PFSK-1 (cell line): ENCODE measurements around the gene CCNYL1.

ENCODE experiments used
- FOXP2 ChIP-seq: optimal IDR thresholded peaks from 2 replicates; pipeline ENCODE3; 2011; ENCODE audit warnings: borderline replicate concordance, control low read depth, inconsistent platforms; ENCODE audit not compliant: insufficient read depth; ENCODE audit errors: extremely low read length, extremely low read depth
- POLR2AphosphoS5 ChIP-seq: IDR thresholded peaks from 2 replicates; pipeline ENCODE4 v1.6.1; 2012; ENCODE audit warnings: low read depth, mild to moderate bottlenecking, control low read depth, low read length, moderate library complexity
- SIN3A ChIP-seq: IDR thresholded peaks from 2 replicates; pipeline ENCODE4 v1.6.1; 2012; ENCODE audit warnings: mild to moderate bottlenecking, low read length, moderate library complexity, borderline replicate concordance; ENCODE audit not compliant: insufficient read depth
- TAF1 ChIP-seq: IDR thresholded peaks from 2 replicates; pipeline ENCODE4 v1.6.1; 2012; ENCODE audit warnings: low read length, control low read depth, borderline replicate concordance; ENCODE audit not compliant: insufficient read depth
- TF ChIP-seq, protein P1 (sequence below), 2 experiments: IDR thresholded peaks; 2 replicates each; pipeline versions ENCODE4 v1.6.1 to v1.8.0; 2011 to 2012; ENCODE audit warnings: low read depth in 2 of 2, low read length in 2 of 2, control low read depth in 1 of 2, inconsistent platforms in 1 of 2, mild to moderate bottlenecking in 1 of 2, moderate library complexity in 1 of 2; ENCODE audit not compliant: insufficient read depth in 1 of 2

Gene CCNYL1

DNA sequence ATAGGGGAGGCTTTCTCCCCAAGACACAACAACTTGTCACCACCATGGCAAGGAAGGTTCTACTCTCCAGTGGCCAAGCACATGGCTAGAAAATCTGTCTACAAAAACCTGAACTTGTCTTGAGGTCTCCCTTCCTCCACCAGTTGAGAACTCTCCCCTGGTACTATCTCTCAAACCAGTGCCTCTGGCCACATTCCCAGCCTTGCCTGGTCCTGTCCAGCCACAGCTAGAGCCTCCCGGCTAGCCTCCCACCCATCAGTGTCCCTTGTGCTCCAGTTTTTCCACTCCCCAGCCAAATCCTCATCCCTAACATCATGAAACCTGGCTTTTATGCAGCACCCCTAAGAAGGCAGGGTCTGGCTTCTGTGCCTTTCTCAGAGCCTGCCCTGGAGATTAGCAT lies 79.5 kb downstream of the CCNYL1 start:
- TF ChIP-seq TAF1: no peak
- TF ChIP-seq, protein P1, sequence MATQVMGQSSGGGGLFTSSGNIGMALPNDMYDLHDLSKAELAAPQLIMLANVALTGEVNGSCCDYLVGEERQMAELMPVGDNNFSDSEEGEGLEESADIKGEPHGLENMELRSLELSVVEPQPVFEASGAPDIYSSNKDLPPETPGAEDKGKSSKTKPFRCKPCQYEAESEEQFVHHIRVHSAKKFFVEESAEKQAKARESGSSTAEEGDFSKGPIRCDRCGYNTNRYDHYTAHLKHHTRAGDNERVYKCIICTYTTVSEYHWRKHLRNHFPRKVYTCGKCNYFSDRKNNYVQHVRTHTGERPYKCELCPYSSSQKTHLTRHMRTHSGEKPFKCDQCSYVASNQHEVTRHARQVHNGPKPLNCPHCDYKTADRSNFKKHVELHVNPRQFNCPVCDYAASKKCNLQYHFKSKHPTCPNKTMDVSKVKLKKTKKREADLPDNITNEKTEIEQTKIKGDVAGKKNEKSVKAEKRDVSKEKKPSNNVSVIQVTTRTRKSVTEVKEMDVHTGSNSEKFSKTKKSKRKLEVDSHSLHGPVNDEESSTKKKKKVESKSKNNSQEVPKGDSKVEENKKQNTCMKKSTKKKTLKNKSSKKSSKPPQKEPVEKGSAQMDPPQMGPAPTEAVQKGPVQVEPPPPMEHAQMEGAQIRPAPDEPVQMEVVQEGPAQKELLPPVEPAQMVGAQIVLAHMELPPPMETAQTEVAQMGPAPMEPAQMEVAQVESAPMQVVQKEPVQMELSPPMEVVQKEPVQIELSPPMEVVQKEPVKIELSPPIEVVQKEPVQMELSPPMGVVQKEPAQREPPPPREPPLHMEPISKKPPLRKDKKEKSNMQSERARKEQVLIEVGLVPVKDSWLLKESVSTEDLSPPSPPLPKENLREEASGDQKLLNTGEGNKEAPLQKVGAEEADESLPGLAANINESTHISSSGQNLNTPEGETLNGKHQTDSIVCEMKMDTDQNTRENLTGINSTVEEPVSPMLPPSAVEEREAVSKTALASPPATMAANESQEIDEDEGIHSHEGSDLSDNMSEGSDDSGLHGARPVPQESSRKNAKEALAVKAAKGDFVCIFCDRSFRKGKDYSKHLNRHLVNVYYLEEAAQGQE (IDR thresholded peaks at IDR 0.05; ENCODE audit: insufficient read depth in 1 of 2, low read depth in 2 of 2, low read length in 2 of 2): no peak
- no peak for TF ChIP-seq POLR2AphosphoS5
- no peak for TF ChIP-seq SIN3A
- TF ChIP-seq FOXP2: no peak

DNA sequence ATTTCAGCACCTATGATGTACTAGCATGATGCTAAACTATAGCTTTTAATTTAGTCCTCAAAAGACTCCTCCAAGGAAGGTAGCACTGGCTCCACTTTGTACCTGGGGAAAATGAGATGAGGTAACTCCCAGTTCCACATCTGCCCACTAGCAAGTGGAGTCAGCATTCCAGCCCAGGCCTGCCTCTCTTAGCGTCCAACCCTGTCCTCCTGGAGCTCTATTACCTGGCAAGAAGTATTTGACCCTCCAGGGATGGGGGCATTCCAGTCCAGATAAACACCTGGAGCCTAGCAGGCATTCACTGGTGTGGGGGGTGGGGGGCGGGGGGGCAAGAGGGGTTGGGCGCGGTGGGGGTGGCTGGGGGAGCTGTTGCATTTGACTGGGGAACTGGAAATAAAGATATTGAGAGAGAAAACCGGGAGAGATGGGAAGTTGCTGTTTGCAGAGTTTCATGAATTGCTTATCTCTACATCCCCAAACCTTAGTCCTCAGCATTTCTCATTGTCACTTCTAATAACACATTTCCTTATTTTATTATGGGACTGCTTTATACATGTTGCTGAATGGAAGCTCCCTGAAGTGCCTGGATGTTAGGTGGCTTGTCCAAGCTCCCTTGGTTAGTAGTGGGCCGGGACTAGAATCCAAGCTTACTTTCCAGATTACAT lies 80.3 kb downstream of the CCNYL1 start:
- TF ChIP-seq TAF1 (no peak), FOXP2 (no peak), SIN3A (no peak), POLR2AphosphoS5 (no peak)
- TF ChIP-seq, protein P1 (IDR thresholded peaks at IDR 0.05; ENCODE audit: insufficient read depth in 1 of 2, low read depth in 2 of 2, low read length in 2 of 2): no peak

DNA sequence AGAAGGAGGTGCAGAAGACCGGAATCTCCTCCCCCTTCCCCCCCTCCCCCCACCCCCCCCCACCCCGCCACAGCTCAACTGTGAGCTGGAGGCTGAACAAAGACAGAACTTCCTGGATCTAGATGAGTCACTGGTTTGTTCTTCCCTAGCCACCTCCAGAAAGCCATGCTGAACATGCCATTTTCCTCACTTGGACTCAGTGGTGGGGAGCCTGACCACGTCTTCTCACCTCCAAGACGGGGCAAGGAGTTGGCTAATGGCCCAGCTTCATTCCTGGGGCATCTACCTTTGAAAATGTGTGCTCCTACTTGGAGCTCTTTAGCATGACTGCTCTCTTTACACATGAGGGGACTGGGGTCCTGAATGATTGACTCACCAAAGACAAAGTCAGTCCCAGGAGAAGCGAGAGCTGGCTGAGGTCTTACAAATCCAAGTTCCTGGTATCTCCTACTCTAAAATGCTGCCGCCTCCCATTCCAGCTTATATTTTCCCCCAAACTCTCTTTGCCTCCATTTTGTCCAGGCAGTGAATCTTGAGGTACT lies 80.9 kb downstream of the CCNYL1 start:
- no peak for TF ChIP-seq SIN3A
- TF ChIP-seq FOXP2: no peak
- TF ChIP-seq, protein P1 (IDR thresholded peaks at IDR 0.05; ENCODE audit: insufficient read depth in 1 of 2, low read depth in 2 of 2, low read length in 2 of 2): no peak
- no peak for TF ChIP-seq POLR2AphosphoS5
- no peak for TF ChIP-seq TAF1

DNA sequence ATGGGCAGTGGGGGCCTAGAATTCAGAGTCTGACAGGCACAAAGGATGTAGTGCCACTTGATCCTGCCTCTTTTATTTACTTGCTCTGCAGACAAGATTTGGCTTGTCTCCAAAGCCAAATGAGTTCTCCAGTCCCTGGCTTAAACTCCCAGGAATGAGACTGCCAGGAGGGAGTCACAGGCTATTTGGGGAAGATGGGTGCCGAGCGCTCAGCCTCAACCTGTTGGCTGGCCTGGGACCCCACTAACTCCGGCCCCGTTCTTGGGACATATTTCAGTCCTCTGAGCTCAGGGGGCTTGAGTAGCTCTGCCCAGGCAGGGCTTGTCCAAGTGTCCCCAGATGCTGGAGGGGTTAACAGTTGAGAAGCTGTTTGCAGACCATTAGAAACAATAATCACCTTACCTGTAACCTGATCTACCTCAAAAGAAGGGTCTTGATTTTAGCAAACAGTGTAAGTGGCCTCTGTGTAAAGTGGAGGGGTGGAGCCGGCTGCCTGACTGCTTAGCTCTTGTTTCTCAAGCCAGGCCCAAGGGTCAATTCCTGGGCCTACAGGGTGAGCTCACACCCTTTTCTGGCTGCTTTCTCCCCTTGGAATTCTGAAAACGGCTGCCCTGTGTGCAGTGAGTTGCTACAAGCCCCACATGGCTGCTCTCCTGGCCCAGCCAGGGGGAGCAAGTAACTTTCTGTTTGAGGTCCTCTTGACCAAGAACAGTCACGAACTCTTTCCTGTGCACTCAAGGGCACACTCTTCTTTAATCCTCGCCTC lies 85.3 kb downstream of the CCNYL1 start:
- TF ChIP-seq SIN3A (no peak), TAF1 (no peak), POLR2AphosphoS5 (no peak), FOXP2 (no peak)
- TF ChIP-seq, protein P1 (IDR thresholded peaks at IDR 0.05; ENCODE audit: insufficient read depth in 1 of 2, low read depth in 2 of 2, low read length in 2 of 2): no peak
